Gastroesophageal sphincter (tissue), 4 donors: ENCODE results near the gene MOGAT2. TPM values are rescaled to one million over a fixed set of nuclear protein-coding genes. Genes with fewer than 3 reads are reported as not detected.

Experiments
- ATAC-seq: fragments of 150-250 bp; one replicate; pipeline ENCODE4 v1.9.1; 2016; ENCODE audit warnings: mild to moderate bottlenecking, moderate library complexity
- H3K27ac ChIP-seq, 4 donors: fragments of 200-600 bp; sonication (generic) in 3 of 4; 1 replicate in 3 of 4; 2 replicates in 1 of 4; pipeline ENCODE4 v1.5.1; 2016 to 2019
- H3K27me3 ChIP-seq: fragments of 200-600 bp; sonication (generic); one replicate; pipeline ENCODE4 v1.5.1; 2019
- H3K36me3 ChIP-seq, 2 donors: fragments of 200-600 bp; sonication (generic); one replicate each; pipeline ENCODE4 v1.5.1; 2019; ENCODE audit warnings: control low read depth in 1 of 2
- H3K4me1 ChIP-seq, 3 donors: fragments of 200-600 bp; sonication (generic); 1 replicate in 2 of 3; 2 replicates in 1 of 3; pipeline ENCODE4 v1.5.1; 2016 to 2019; ENCODE audit warnings: control low read depth in 2 of 3
- H3K4me3 ChIP-seq, 2 donors: fragments of 200-600 bp; sonication (generic); one replicate each; pipeline ENCODE4 v1.5.1; 2019; ENCODE audit warnings: mild to moderate bottlenecking in 1 of 2, moderate library complexity in 1 of 2
- H3K9me3 ChIP-seq, 3 donors: fragments of 200-600 bp; sonication (generic); one replicate each; pipeline ENCODE4 v1.5.1; 2017 to 2019; ENCODE audit warnings: control low read depth in 2 of 3
- CTCF ChIP-seq, 4 experiments: fragments of 200-600 bp in 2 of 4; fragments of 450-650 bp in 2 of 4; sonication (generic) in 1 of 4; IDR thresholded peaks; one replicate each; pipeline ENCODE4 v1.5.1; 2017 to 2019; ENCODE audit warnings: antibody characterized with exemption in 4 of 4, mild to moderate bottlenecking in 2 of 4, moderate library complexity in 2 of 4
- EP300 ChIP-seq: sonication (generic); formaldehyde crosslinking; IDR thresholded peaks from one replicate; pipeline ENCODE4 v1.6.1; 2017; ENCODE audit warnings: antibody characterized with exemption, mild to moderate bottlenecking
- POLR2A ChIP-seq, 2 donors: fragments of 450-650 bp; IDR thresholded peaks; one replicate each; pipeline ENCODE4 v1.6.1; 2017; ENCODE audit warnings: antibody characterized with exemption in 2 of 2, mild to moderate bottlenecking in 2 of 2, moderate library complexity in 1 of 2
- POLR2AphosphoS5 ChIP-seq: sonication (generic); formaldehyde crosslinking; IDR thresholded peaks from one replicate; pipeline ENCODE4 v1.6.1; 2017; ENCODE audit warnings: antibody characterized with exemption
- WGBS, 2 donors: methylation state at CpG; one replicate each; pipeline ENCODE4 v1.1.5; 2018; ENCODE audit warnings: low coverage in 1 of 2; 5-methylcytosine and 5-hydroxymethylcytosine counted together
- total RNA-seq, 4 donors: library from RNA; depleted of rRNA; stranded (reverse); fragments of >200 nt; gene quantifications; one replicate each; pipeline ENCODE4 v1.1.0, GENCODE V29; 2016

Gene MOGAT2
- total RNA-seq, 4 donors from 2014 or later, result 0.30 TPM; not detected in 3

- Histone ChIP-seq H3K4me3 (no peak overlapping the region), H3K27me3 (no peaks in the 10 kb centered on the region), H3K9me3 (no peaks in the 10 kb centered on the region), H3K36me3 (no peaks in the 10 kb centered on the region), H3K27ac (no peak overlapping the region), H3K4me1 (peaks cover 0 to 7% (median 3%) of the 10 kb centered on the region in 3 donors)
- TF ChIP-seq POLR2AphosphoS5, result no peak
- TF ChIP-seq CTCF (IDR thresholded peaks at IDR 0.05), result no peak
- no peak for TF ChIP-seq EP300
- TF ChIP-seq POLR2A (IDR thresholded peaks at IDR 0.05), result no peak
- WGBS, 2 donors, result 82 to 92% methylated on average over 3 of the region's 5 CpGs
- ATAC-seq, result no peak
Observed at GRCh38 chr11:75773595-75774353, 56.1 kb downstream of the MOGAT2 start.

GRCh38 chr11:75775056-75775455 is 57.4 kb downstream of the MOGAT2 start:
- no peaks in the 10 kb centered on the region for H3K9me3 ChIP-seq
- no peak for ATAC-seq
- no peaks in the 10 kb centered on the region for H3K36me3 ChIP-seq
- TF ChIP-seq EP300 (no peak), CTCF (IDR thresholded peaks at IDR 0.05) (no peak), POLR2A (IDR thresholded peaks at IDR 0.05) (no peak), POLR2AphosphoS5 (no peak)
- H3K27ac ChIP-seq, result no peak overlapping the region
- no peak overlapping the region for H3K4me3 ChIP-seq
- no peaks in the 10 kb centered on the region for H3K27me3 ChIP-seq
- WGBS, 2 donors, result 90 to 100% methylated on average over 2 of the region's 3 CpGs
- no peaks in the 10 kb centered on the region for H3K4me1 ChIP-seq

- no peak for TF ChIP-seq POLR2A (IDR thresholded peaks at IDR 0.05)
- no peak for TF ChIP-seq EP300
- no peak for TF ChIP-seq CTCF (IDR thresholded peaks at IDR 0.05)
- no peak for TF ChIP-seq POLR2AphosphoS5
- no CpG with 5 or more reads among the region's 4 CpGs for WGBS, 2 donors
- ATAC-seq, result no peak
- H3K9me3 ChIP-seq, result no peaks in the 10 kb centered on the region
- H3K27ac ChIP-seq, result no peak overlapping the region
- H3K4me3 ChIP-seq, result no peak overlapping the region
- H3K36me3 ChIP-seq, result no peaks in the 10 kb centered on the region
- no peaks in the 10 kb centered on the region for H3K4me1 ChIP-seq
- no peaks in the 10 kb centered on the region for H3K27me3 ChIP-seq
Observed at GRCh38 chr11:75776546-75776945, 58.9 kb downstream of the MOGAT2 start.

GRCh38 chr11:75777461-75778110 is 59.9 kb downstream of the MOGAT2 start:
- no peak overlapping the region for H3K27ac ChIP-seq
- TF ChIP-seq POLR2AphosphoS5, result no peak
- TF ChIP-seq CTCF (IDR thresholded peaks at IDR 0.05), result no peak
- TF ChIP-seq POLR2A (IDR thresholded peaks at IDR 0.05), result no peak
- no peak for TF ChIP-seq EP300
- no peaks in the 10 kb centered on the region for H3K4me1 ChIP-seq
- ATAC-seq, result no peak
- H3K36me3 ChIP-seq, result no peaks in the 10 kb centered on the region
- H3K4me3 ChIP-seq, result no peak overlapping the region
- no peaks in the 10 kb centered on the region for H3K9me3 ChIP-seq
- WGBS, 2 donors, result 88 to 89% methylated on average over 12 to 13 of the region's 13 CpGs
- H3K27me3 ChIP-seq, result no peaks in the 10 kb centered on the region

- no peaks in the 10 kb centered on the region for H3K4me1 ChIP-seq
- ATAC-seq, result no peak
- TF ChIP-seq EP300 (no peak), CTCF (IDR thresholded peaks at IDR 0.05) (no peak), POLR2AphosphoS5 (no peak), POLR2A (IDR thresholded peaks at IDR 0.05) (no peak)
Observed at GRCh38 chr11:75778962-75779361, 61.3 kb downstream of the MOGAT2 start.

More at GRCh38 chr11:75778962-75779361, 61.3 kb downstream of the MOGAT2 start:
- H3K36me3 ChIP-seq, result no peaks in the 10 kb centered on the region
- H3K27me3 ChIP-seq, result no peaks in the 10 kb centered on the region
- H3K9me3 ChIP-seq, result no peaks in the 10 kb centered on the region
- 80% methylated on average over 3 of the region's 5 CpGs; no CpG with 5 or more reads in 1 of the 2 donors for WGBS, 2 donors
- no peak overlapping the region for H3K27ac ChIP-seq
- H3K4me3 ChIP-seq, result no peak overlapping the region
